ENCODE measurements around the gene PLCXD3. TPM values are rescaled to one million over a fixed set of nuclear protein-coding genes. Genes with fewer than 3 reads are reported as not detected.

The PLCXD3 gene
- total and polyA plus RNA-seq, 2 donors from 2014 or later: 5.1 to 11.7 TPM

- intact Hi-C loops (cut with DNase I): no loop called here
- Histone ChIP-seq H3K9ac (ENCODE audit: low read length in 3 of 3) (no peak overlapping the region), H3K4me1 (ENCODE audit: control insufficient read depth in 2 of 3, insufficient read depth in 2 of 3, low read depth in 1 of 3, low read length in 3 of 3) (no peaks in the 10 kb centered on the region), H3K27ac (ENCODE audit: low read depth in 2 of 2, low read length in 2 of 2) (no peak overlapping the region), H3K9me3 (ENCODE audit: control insufficient read depth in 2 of 3, insufficient read depth in 1 of 3, low read length in 3 of 3) (no peaks in the 10 kb centered on the region), H3K27me3 (ENCODE audit: control insufficient read depth, insufficient read depth, low read length) (no peaks in the 10 kb centered on the region), H3K4me3 (ENCODE audit: low read length in 3 of 3) (no peak overlapping the region), H3K36me3 (ENCODE audit: control insufficient read depth in 2 of 3, insufficient read depth in 3 of 3, low read length in 3 of 3) (no peaks in the 10 kb centered on the region)
- DNase-seq (no peak), FAIRE-seq (no peak)
- no peak for TF ChIP-seq CTCF (IDR thresholded peaks at IDR 0.05; ENCODE audit: borderline replicate concordance, extremely low read depth, insufficient read depth)
Measured at GRCh38 chr5:41370482-41370881, 139.9 kb downstream of the PLCXD3 start.

GRCh38 chr5:41369799-41370198, 140.6 kb downstream of the PLCXD3 start:
- intact Hi-C loops (cut with DNase I): no loop called here
- DNase-seq (no peak), FAIRE-seq (no peak)
- no peak for TF ChIP-seq CTCF (IDR thresholded peaks at IDR 0.05; ENCODE audit: borderline replicate concordance, extremely low read depth, insufficient read depth)
- Histone ChIP-seq H3K27ac (ENCODE audit: low read depth in 2 of 2, low read length in 2 of 2) (no peak overlapping the region), H3K36me3 (ENCODE audit: control insufficient read depth in 2 of 3, insufficient read depth in 3 of 3, low read length in 3 of 3) (no peaks in the 10 kb centered on the region), H3K27me3 (ENCODE audit: control insufficient read depth, insufficient read depth, low read length) (no peaks in the 10 kb centered on the region), H3K4me3 (ENCODE audit: low read length in 3 of 3) (no peak overlapping the region), H3K4me1 (ENCODE audit: control insufficient read depth in 2 of 3, insufficient read depth in 2 of 3, low read depth in 1 of 3, low read length in 3 of 3) (no peaks in the 10 kb centered on the region), H3K9me3 (ENCODE audit: control insufficient read depth in 2 of 3, insufficient read depth in 1 of 3, low read length in 3 of 3) (no peaks in the 10 kb centered on the region), H3K9ac (ENCODE audit: low read length in 3 of 3) (no peak overlapping the region)

- DNase-seq: no peak
- H3K4me1 ChIP-seq (ENCODE audit: control insufficient read depth in 2 of 3, insufficient read depth in 2 of 3, low read depth in 1 of 3, low read length in 3 of 3): no peaks in the 10 kb centered on the region
- no peak for FAIRE-seq
- H3K27me3 ChIP-seq (ENCODE audit: control insufficient read depth, insufficient read depth, low read length): no peaks in the 10 kb centered on the region
- H3K4me3 ChIP-seq (ENCODE audit: low read length in 3 of 3): no peak overlapping the region
- H3K9ac ChIP-seq (ENCODE audit: low read length in 3 of 3): no peak overlapping the region
- no peaks in the 10 kb centered on the region for H3K36me3 ChIP-seq (ENCODE audit: control insufficient read depth in 2 of 3, insufficient read depth in 3 of 3, low read length in 3 of 3)
- H3K9me3 ChIP-seq (ENCODE audit: control insufficient read depth in 2 of 3, insufficient read depth in 1 of 3, low read length in 3 of 3): no peaks in the 10 kb centered on the region
- H3K27ac ChIP-seq (ENCODE audit: low read depth in 2 of 2, low read length in 2 of 2): no peak overlapping the region
- intact Hi-C loops (cut with DNase I): no loop called here
- no peak for TF ChIP-seq CTCF (IDR thresholded peaks at IDR 0.05; ENCODE audit: borderline replicate concordance, extremely low read depth, insufficient read depth)
Measured at GRCh38 chr5:41368158-41368557, 142.2 kb downstream of the PLCXD3 start.

GRCh38 chr5:41365369-41365768, 145.0 kb downstream of the PLCXD3 start:
- no peaks in the 10 kb centered on the region for H3K9me3 ChIP-seq (ENCODE audit: control insufficient read depth in 2 of 3, insufficient read depth in 1 of 3, low read length in 3 of 3)
- H3K4me1 ChIP-seq (ENCODE audit: control insufficient read depth in 2 of 3, insufficient read depth in 2 of 3, low read depth in 1 of 3, low read length in 3 of 3): no peaks in the 10 kb centered on the region
- FAIRE-seq (no peak), DNase-seq (no peak)
- TF ChIP-seq CTCF (IDR thresholded peaks at IDR 0.05; ENCODE audit: borderline replicate concordance, extremely low read depth, insufficient read depth): no peak
- intact Hi-C loops (cut with DNase I): no loop called here
- no peak overlapping the region for H3K4me3 ChIP-seq (ENCODE audit: low read length in 3 of 3)
- no peaks in the 10 kb centered on the region for H3K36me3 ChIP-seq (ENCODE audit: control insufficient read depth in 2 of 3, insufficient read depth in 3 of 3, low read length in 3 of 3)
- no peaks in the 10 kb centered on the region for H3K27me3 ChIP-seq (ENCODE audit: control insufficient read depth, insufficient read depth, low read length)
- no peak overlapping the region for H3K27ac ChIP-seq (ENCODE audit: low read depth in 2 of 2, low read length in 2 of 2)
- H3K9ac ChIP-seq (ENCODE audit: low read length in 3 of 3): no peak overlapping the region
